ENCODE data around the gene C4orf51. TPM values are rescaled to one million over a fixed set of nuclear protein-coding genes. Genes with fewer than 3 reads are reported as not detected.
A peak's percentile ranks its signal among the peaks of the same experiment; 100 is the strongest.

The C4orf51 gene
- total RNA-seq, 2 donors from 2014 or later = not detected

- H3K4me3 Mint-ChIP-seq = no peak overlapping the region
- H3K9me3 Mint-ChIP-seq = no peaks in the 10 kb centered on the region
- ATAC-seq (replicated peaks) = no peak
- no peak overlapping the region for H3K27ac Mint-ChIP-seq
- H3K4me1 Mint-ChIP-seq = peaks cover 16% of the 10 kb centered on the region
- H3K27me3 Mint-ChIP-seq = peaks cover 5% of the 10 kb centered on the region
- H3K36me3 Mint-ChIP-seq (ENCODE audit: low read depth) = no peaks in the 10 kb centered on the region
These were observed 50.1 kb downstream of the C4orf51 start for GRCh38 chr4:145730026-145730425.

- Mint-ChIP-seq H3K27ac (no peak overlapping the region), H3K9me3 (no peaks in the 10 kb centered on the region), H3K4me3 (no peak overlapping the region), H3K4me1 (peaks cover 20% of the 10 kb centered on the region), H3K36me3 (ENCODE audit: low read depth) (no peaks in the 10 kb centered on the region), H3K27me3 (peaks cover 5% of the 10 kb centered on the region)
- ATAC-seq (replicated peaks) = no peak
These were observed 51.1 kb downstream of the C4orf51 start for GRCh38 chr4:145731028-145731427.

DNA sequence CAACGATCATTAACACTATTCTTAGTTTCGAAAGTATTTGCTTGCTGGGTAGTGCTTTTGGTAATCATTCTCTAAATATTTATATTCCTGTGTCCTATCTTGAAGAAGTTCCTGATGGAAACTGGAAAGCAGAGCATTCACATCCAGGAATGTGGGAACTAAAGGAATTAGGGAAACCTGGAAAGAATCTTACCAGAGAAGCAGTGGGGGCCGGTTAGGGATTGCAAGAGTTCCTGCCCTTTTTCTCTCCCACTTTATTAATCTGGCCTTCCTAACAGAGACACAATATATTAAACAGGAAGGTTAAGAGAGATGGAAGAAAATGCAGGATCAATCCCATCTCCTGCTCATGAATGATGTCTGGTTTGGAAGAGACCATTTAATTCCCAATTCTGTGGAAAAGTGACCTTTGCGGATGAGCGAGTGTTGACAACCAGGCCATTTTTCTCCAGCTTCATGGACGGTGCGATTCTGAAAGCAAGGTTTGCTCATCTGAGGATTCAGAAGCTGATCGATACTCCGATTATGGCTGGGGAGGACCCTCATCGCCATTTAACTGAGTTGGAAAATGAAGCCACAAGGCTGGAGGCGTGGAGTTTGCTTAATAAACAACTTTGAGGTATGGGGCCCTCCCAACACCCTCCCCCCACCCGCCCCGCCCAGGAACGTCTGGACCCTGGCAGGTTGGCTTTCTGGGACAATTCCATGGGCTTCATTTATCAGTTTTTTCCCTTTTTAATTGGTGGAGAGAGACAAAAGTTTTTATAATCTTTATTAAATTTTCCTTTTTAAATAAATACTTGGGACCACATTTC is 52.3 kb downstream of the C4orf51 start:
- Mint-ChIP-seq H3K27me3 (peaks cover 5% of the 10 kb centered on the region), H3K9me3 (no peaks in the 10 kb centered on the region), H3K4me1 (peaks cover 20% of the 10 kb centered on the region), H3K27ac (peak overlapping the region; percentile 60), H3K36me3 (ENCODE audit: low read depth) (no peaks in the 10 kb centered on the region), H3K4me3 (peak overlapping the region; percentile 73)
- no peak for ATAC-seq (replicated peaks)

DNA sequence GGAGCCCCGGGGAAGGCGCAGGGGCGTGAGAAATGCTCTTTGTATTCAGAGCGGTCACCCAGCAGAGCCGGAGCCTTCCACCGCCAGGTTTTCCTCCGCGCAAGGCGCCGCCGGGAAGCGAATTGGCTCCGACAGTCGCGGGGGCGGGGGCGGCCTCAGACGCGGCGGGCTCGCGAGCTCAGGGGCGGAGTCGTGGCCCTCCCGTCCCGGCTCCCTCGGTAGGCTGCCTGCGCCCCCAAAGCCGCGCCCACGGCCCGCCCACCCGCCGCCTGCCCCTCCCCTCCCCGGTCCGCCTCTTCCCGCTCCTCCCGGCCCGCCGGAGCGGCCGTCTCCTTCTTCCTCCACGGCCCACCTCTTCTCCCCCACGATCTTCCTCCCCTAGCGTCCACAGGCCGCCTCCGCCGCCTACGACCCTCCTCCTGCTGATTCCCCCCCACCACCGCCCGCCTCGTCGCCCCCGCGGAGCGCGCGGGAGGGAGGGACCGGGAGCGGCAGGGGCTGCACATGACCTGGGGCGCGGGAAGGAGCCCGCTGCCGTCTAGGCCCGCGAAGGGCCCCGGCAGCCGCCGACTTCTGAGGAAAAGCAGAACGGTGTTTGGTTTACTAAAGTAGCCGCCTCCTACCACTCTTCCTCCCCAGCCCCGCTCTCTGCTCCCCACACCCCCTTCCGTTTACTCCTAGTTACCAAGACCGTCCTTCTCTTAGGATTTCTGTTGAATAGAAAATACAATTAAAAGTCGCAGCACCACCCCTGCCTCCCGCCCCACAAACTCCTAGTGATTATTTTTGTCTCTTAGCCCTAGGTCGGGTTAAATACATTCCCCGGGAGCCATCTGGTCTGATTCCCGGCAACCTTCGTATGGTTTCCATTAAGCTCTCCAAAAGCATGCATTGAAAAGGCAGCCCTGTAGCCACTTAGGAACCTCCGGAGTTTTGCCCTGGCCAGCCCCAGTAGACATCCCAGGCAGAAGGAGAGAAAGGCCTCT is 53.2 kb downstream of the C4orf51 start:
- no peak overlapping the region for H3K27ac Mint-ChIP-seq
- no peaks in the 10 kb centered on the region for H3K36me3 Mint-ChIP-seq (ENCODE audit: low read depth)
- H3K9me3 Mint-ChIP-seq = no peaks in the 10 kb centered on the region
- peaks cover 5% of the 10 kb centered on the region for H3K27me3 Mint-ChIP-seq
- peak; percentile 74 for ATAC-seq (replicated peaks)
- peaks cover 20% of the 10 kb centered on the region for H3K4me1 Mint-ChIP-seq
- H3K4me3 Mint-ChIP-seq = peak overlapping the region; percentile 73

DNA sequence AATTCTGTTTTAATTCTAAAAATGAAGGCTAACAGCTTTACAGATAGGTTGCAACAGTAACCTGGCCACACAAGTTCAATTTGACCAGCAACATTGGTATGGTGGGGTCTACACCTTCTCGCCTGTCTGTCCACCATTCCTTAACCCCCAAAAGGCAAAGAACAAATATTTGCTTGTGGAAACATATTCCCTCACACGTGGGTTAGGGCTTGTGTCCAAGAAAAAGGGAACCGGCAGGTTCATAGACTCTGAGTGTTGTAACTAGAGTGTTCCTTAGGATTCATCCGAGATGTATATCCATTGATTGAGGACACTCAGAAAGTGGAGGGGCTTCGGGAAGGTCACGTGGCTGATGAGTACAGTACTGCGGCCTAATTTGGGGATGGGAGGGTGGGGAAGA is 54.1 kb downstream of the C4orf51 start:
- H3K36me3 Mint-ChIP-seq (ENCODE audit: low read depth) = no peaks in the 10 kb centered on the region
- no peak for ATAC-seq (replicated peaks)

DNA sequence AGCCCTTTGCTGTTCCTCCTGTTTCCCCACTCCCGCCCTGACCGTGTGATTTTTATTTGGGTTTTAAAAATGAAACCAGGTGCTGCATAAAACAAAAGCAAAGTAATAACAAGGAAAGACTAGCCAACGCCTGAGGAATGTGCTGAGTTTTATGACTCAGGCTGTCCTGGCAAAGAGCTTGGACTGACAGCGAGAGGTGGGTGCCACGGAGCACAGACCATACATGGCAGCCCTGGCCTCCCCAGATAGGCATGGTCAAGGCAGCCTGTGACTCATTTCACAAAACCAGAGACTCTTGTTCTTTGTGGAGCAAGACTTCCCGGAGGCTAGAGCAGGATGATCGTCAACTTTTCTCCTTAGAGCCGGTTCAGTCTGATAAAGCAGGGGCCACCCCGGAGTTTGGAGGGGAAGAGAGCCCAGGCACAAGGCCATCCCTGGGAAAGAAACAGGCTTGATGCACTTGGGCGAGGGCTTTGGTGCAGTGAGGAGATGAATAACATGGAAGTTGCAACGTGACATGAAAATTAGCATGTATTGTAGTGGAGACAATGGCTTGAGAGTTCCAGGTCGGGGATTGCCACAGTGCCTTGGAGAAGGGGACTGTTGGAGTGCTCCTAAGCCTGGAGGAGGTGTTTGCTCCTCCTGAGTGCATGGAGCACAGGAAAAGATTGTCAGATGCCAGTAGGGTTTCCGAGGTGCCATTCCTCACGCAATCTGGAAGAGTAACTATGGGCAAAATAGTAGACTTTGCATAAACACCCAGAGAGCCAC is 54.8 kb downstream of the C4orf51 start:
- H3K27me3 Mint-ChIP-seq = peaks cover under 1% of the 10 kb centered on the region
- H3K9me3 Mint-ChIP-seq = no peaks in the 10 kb centered on the region
- H3K4me1 Mint-ChIP-seq = peaks cover 20% of the 10 kb centered on the region
- ATAC-seq (replicated peaks) = peak; percentile 82
- H3K27ac Mint-ChIP-seq = peak overlapping the region; percentile 73
- peak overlapping the region; percentile 73 for H3K4me3 Mint-ChIP-seq
- H3K36me3 Mint-ChIP-seq (ENCODE audit: low read depth) = no peaks in the 10 kb centered on the region

More for the DNA sequence above, 54.1 kb downstream of the C4orf51 start:
- Mint-ChIP-seq H3K9me3 (no peaks in the 10 kb centered on the region), H3K27me3 (peaks cover 5% of the 10 kb centered on the region), H3K4me1 (peaks cover 20% of the 10 kb centered on the region), H3K4me3 (peak overlapping the region; percentile 73), H3K27ac (peak overlapping the region; percentile 73)

GRCh38 chr4:145735347-145735675 is 55.4 kb downstream of the C4orf51 start:
- Mint-ChIP-seq H3K27me3 (no peaks in the 10 kb centered on the region), H3K4me1 (peaks cover 20% of the 10 kb centered on the region), H3K9me3 (no peaks in the 10 kb centered on the region), H3K36me3 (ENCODE audit: low read depth) (no peaks in the 10 kb centered on the region), H3K27ac (peak overlapping the region; percentile 73), H3K4me3 (no peak overlapping the region)
- no peak for ATAC-seq (replicated peaks)

- H3K9me3 Mint-ChIP-seq = no peaks in the 10 kb centered on the region
- no peak overlapping the region for H3K27ac Mint-ChIP-seq
- no peak for ATAC-seq (replicated peaks)
- H3K4me1 Mint-ChIP-seq = peaks cover 20% of the 10 kb centered on the region
- H3K27me3 Mint-ChIP-seq = no peaks in the 10 kb centered on the region
- no peak overlapping the region for H3K4me3 Mint-ChIP-seq
- H3K36me3 Mint-ChIP-seq (ENCODE audit: low read depth) = no peaks in the 10 kb centered on the region
These were observed 55.9 kb downstream of the C4orf51 start for GRCh38 chr4:145735827-145736226.

GRCh38 chr4:145736241-145736831 is 56.4 kb downstream of the C4orf51 start:
- no peaks in the 10 kb centered on the region for H3K27me3 Mint-ChIP-seq
- H3K4me1 Mint-ChIP-seq = peaks cover 20% of the 10 kb centered on the region
- H3K36me3 Mint-ChIP-seq (ENCODE audit: low read depth) = no peaks in the 10 kb centered on the region
- no peak for ATAC-seq (replicated peaks)
- H3K27ac Mint-ChIP-seq = no peak overlapping the region
- no peaks in the 10 kb centered on the region for H3K9me3 Mint-ChIP-seq
- no peak overlapping the region for H3K4me3 Mint-ChIP-seq

DNA sequence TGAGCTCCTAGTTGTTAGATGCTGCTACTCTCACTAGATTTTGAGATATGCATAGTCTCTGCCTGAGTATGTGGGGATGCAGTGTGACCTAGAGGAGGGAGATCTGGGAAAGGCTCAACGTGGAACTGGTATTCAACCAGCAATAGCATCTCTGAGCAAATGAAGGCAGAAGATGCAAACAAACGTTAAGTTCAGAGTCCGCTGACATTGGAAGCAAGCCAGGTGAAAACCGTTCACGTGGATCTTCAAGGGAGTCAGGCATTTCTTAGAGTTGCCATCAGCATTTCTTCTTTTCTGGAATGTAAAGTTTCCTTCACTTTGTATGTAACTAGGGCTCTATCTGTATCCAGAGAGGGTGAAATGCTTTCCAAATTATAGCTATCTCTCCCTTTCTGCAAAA is 59.9 kb downstream of the C4orf51 start:
- no peak overlapping the region for H3K4me3 Mint-ChIP-seq
- no peak overlapping the region for H3K27ac Mint-ChIP-seq
- H3K9me3 Mint-ChIP-seq = no peaks in the 10 kb centered on the region
- no peaks in the 10 kb centered on the region for H3K36me3 Mint-ChIP-seq (ENCODE audit: low read depth)
- H3K27me3 Mint-ChIP-seq = peaks cover 7% of the 10 kb centered on the region
- peaks cover 7% of the 10 kb centered on the region for H3K4me1 Mint-ChIP-seq
- no peak for ATAC-seq (replicated peaks)

DNA sequence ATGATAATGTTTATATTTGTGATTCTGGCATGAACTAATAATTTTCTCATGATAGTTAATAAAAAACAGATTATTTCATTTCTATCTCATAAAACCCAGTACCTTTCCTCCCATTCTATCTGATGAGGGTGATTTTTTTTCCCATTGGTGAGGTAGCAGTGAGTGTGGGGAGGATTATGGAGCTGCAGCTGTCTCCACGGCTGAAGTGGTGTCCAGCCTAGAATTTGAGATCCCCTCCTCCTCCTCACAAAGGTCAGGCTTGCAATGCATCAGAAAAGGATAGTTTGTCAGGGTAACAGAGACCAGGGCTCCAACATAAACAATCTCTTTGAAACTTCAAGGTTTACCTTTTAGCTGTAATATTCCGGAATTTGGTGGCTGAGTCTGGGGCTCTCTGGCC is 60.9 kb downstream of the C4orf51 start:
- Mint-ChIP-seq H3K27me3 (peaks cover 13% of the 10 kb centered on the region), H3K27ac (no peak overlapping the region), H3K4me1 (no peaks in the 10 kb centered on the region), H3K4me3 (no peak overlapping the region), H3K9me3 (no peaks in the 10 kb centered on the region), H3K36me3 (ENCODE audit: low read depth) (no peaks in the 10 kb centered on the region)
- ATAC-seq (replicated peaks) = no peak

DNA sequence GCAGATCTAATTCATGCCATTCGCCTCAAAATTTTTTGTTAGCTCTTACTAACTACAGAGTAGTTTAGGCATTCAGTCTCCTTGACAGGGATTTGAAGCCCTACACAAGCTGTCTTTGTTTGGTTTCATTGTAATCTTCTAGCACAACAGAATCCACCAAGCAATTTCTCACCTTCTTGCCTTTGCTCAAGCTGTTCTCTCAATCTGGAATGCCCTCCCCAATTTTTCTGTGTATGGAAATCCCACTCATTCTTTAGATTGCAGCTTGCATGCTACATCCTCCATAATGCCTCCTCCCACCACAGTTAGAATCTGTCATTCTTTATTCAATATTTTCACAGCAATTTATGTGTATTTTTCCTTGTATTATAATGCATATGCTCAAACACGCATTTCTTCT is 63.7 kb downstream of the C4orf51 start:
- Mint-ChIP-seq H3K4me1 (no peaks in the 10 kb centered on the region), H3K27me3 (peaks cover 17% of the 10 kb centered on the region), H3K36me3 (ENCODE audit: low read depth) (no peaks in the 10 kb centered on the region), H3K27ac (no peak overlapping the region), H3K9me3 (no peaks in the 10 kb centered on the region), H3K4me3 (no peak overlapping the region)
- no peak for ATAC-seq (replicated peaks)

- ATAC-seq (replicated peaks) = peak; percentile 47
- H3K36me3 Mint-ChIP-seq (ENCODE audit: low read depth) = peaks cover 27% of the 10 kb centered on the region
- peak overlapping the region; percentile 37 for H3K27ac Mint-ChIP-seq
- peaks cover 18% of the 10 kb centered on the region for H3K4me1 Mint-ChIP-seq
- H3K4me3 Mint-ChIP-seq = peak overlapping the region; percentile 37
- no peaks in the 10 kb centered on the region for H3K9me3 Mint-ChIP-seq
- H3K27me3 Mint-ChIP-seq = peaks cover 9% of the 10 kb centered on the region
These were observed 75.9 kb downstream of the C4orf51 start for GRCh38 chr4:145755802-145756201.

DNA sequence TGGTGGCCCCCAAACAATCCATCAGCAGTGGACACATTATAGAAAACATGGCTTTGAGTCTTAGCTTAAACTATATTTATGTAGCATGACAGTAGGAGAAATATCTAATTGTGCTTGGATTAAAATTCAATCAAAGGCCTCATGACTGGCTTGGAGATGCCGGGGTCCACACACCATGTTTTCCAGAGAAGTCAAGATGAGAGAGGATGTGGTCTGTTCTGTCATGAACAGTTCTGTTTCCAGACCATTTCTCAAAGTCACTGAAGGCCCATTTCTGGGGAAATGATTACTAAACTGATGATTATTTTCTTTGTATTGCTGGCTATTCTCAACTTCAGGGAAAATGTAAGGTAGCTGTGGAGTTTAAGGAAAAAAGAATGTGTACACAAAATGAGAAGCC is 76.3 kb downstream of the C4orf51 start:
- Mint-ChIP-seq H3K36me3 (ENCODE audit: low read depth) (peaks cover 31% of the 10 kb centered on the region), H3K27ac (peak overlapping the region; percentile 37), H3K9me3 (no peaks in the 10 kb centered on the region), H3K27me3 (peaks cover 6% of the 10 kb centered on the region), H3K4me3 (peak overlapping the region; percentile 37), H3K4me1 (peaks cover 18% of the 10 kb centered on the region)
- peak; percentile 70 for ATAC-seq (replicated peaks)

Measured in activated T-helper 17 cell treated with anti-CD3 and anti-CD28 coated beads, Interleukin-2, amount 50 U/mL, for 72 hours (primary cell).